Measurements from ENCODE around the gene ZNF429.
"Not testable (repeated sequence)": the region's sequence is repeated elsewhere in the genome, so short reads cannot be mapped to it uniquely, and the experiment has no call there.

ZNF429 gene

GRCh38 chr19:21505459-21506451 is at the start of gene ZNF429:
Gene ZNF429 (plus strand): TSS chr19:21505602. CDS start chr19:21505772, 170 bp downstream.
- DNase-seq (ENCODE audit: low read depth): peak; percentile 80

GRCh38 chr19:21460686-21461085 is 44.7 kb upstream of the ZNF429 start:
- no peak for DNase-seq (ENCODE audit: low read depth)

GRCh38 chr19:21462540-21462939 is 42.9 kb upstream of the ZNF429 start:
- no peak for DNase-seq (ENCODE audit: low read depth)

GRCh38 chr19:21463449-21464105 is 41.8 kb upstream of the ZNF429 start:
- DNase-seq (ENCODE audit: low read depth): no peak

- DNase-seq (ENCODE audit: low read depth): no peak
These were observed 38.8 kb upstream of the ZNF429 start for GRCh38 chr19:21466627-21467026.

GRCh38 chr19:21468791-21469190 is 36.6 kb upstream of the ZNF429 start:
- no peak for DNase-seq (ENCODE audit: low read depth)

GRCh38 chr19:21472507-21472906 is 32.9 kb upstream of the ZNF429 start:
- no peak for DNase-seq (ENCODE audit: low read depth)

- DNase-seq (ENCODE audit: low read depth): peak; percentile 37
These were observed 30.7 kb upstream of the ZNF429 start for GRCh38 chr19:21474671-21475181.

- DNase-seq (ENCODE audit: low read depth): not testable (repeated sequence)
These were observed 23.0 kb upstream of the ZNF429 start for GRCh38 chr19:21482361-21482760.

GRCh38 chr19:21482863-21483276 is 22.5 kb upstream of the ZNF429 start:
- DNase-seq (ENCODE audit: low read depth): peak; percentile 53

GRCh38 chr19:21483589-21484170 is 21.7 kb upstream of the ZNF429 start:
- DNase-seq (ENCODE audit: low read depth): peak; percentile 34

GRCh38 chr19:21484631-21485030 is 20.8 kb upstream of the ZNF429 start:
- no peak for DNase-seq (ENCODE audit: low read depth)

GRCh38 chr19:21485926-21486325 is 19.5 kb upstream of the ZNF429 start:
- DNase-seq (ENCODE audit: low read depth): no peak

- DNase-seq (ENCODE audit: low read depth): no peak
These were observed 17.4 kb upstream of the ZNF429 start for GRCh38 chr19:21487969-21488368.

- DNase-seq (ENCODE audit: low read depth): no peak
These were observed 14.3 kb upstream of the ZNF429 start for GRCh38 chr19:21491146-21491545.

GRCh38 chr19:21492947-21493906 is 12.2 kb upstream of the ZNF429 start:
- DNase-seq (ENCODE audit: low read depth): no peak

- DNase-seq (ENCODE audit: low read depth): no peak
These were observed 8.5 kb upstream of the ZNF429 start for GRCh38 chr19:21496876-21497275.

GRCh38 chr19:21498651-21499050 is 6.8 kb upstream of the ZNF429 start:
- no peak for DNase-seq (ENCODE audit: low read depth)

GRCh38 chr19:21508198-21508597 is 2.8 kb downstream of the ZNF429 start:
- DNase-seq (ENCODE audit: low read depth): no peak

- DNase-seq (ENCODE audit: low read depth): not testable (repeated sequence)
These were observed 5.7 kb downstream of the ZNF429 start for GRCh38 chr19:21511058-21511457.

- not testable (repeated sequence) for DNase-seq (ENCODE audit: low read depth)
These were observed 7.2 kb downstream of the ZNF429 start for GRCh38 chr19:21512609-21513008.

All from activated T-helper 9 cell treated with anti-CD3 and anti-CD28 coated beads, Interleukin-2, amount 50 U/mL, for 16 hours (primary cell).